Measurements from ENCODE around the gene CYP2B6.

- TF ChIP-seq CTCF (IDR thresholded peaks at IDR 0.05) (no peak), POLR2A (IDR thresholded peaks at IDR 0.05) (no peak)
These were observed 28.3 kb downstream of the CYP2B6 start for GRCh38 chr19:41019346-41019745.

All from stomach (tissue), 4 donors.